GM23338 (cell line): ENCODE results near the gene KCNE1. TPM values are rescaled to one million over a fixed set of nuclear protein-coding genes. Genes with fewer than 3 reads are reported as not detected.
A peak's percentile ranks its signal among the peaks of the same experiment; 100 is the strongest.
"Not testable (repeated sequence)": the region's sequence is repeated elsewhere in the genome, so short reads cannot be mapped to it uniquely, and the experiment has no call there.

Experiments
- ATAC-seq: fragments of 200-7000 bp; cut with Tn5 transposase; 3 replicates; pipeline ENCODE4 v1.9.1; 2020
- DNase-seq: peaks from one replicate; pipeline ENCODE4 v3.0.0-alpha.2; 2015; ENCODE audit warnings: low spot score
- H2AFZ ChIP-seq: fragments of 200-600 bp; sonication (generic); 2 replicates; pipeline ENCODE4 v1.8.0; 2016; ENCODE audit warnings: antibody characterized with exemption, mild to moderate bottlenecking, moderate library complexity
- H3F3A ChIP-seq: fragments of 200-600 bp; sonication (generic); replicated peaks from 2 replicates; pipeline ENCODE4 v1.8.0; 2017; ENCODE audit warnings: antibody characterized with exemption, mixed run types, low read depth
- H3K27ac ChIP-seq: fragments of 200-600 bp; sonication (generic); 2 replicates; pipeline ENCODE4 v1.6.1; 2016; ENCODE audit warnings: low read depth
- H3K27me3 ChIP-seq: fragments of 200-600 bp; sonication (generic); 2 replicates; pipeline ENCODE4 v1.8.0; 2016; ENCODE audit warnings: mild to moderate bottlenecking, mixed run types, moderate library complexity; ENCODE audit not compliant: insufficient read depth
- H3K36me3 ChIP-seq: fragments of 200-600 bp; sonication (generic); 2 replicates; pipeline ENCODE4 v1.8.0; 2016; ENCODE audit warnings: mild to moderate bottlenecking; ENCODE audit not compliant: insufficient read depth
- H3K4me1 ChIP-seq: fragments of 200-600 bp; sonication (generic); 2 replicates; pipeline ENCODE4 v1.8.0; 2016; ENCODE audit warnings: mild to moderate bottlenecking, moderate library complexity; ENCODE audit not compliant: insufficient read depth
- H3K4me2 ChIP-seq: fragments of 200-600 bp; sonication (generic); 2 replicates; pipeline ENCODE4 v1.7.1; 2017; ENCODE audit warnings: mixed run types
- H3K4me3 ChIP-seq: fragments of 200-600 bp; sonication (generic); 2 replicates; pipeline ENCODE4 v1.6.1; 2016; ENCODE audit warnings: mixed run types
- H3K79me2 ChIP-seq: fragments of 200-600 bp; sonication (generic); replicated peaks from 2 replicates; pipeline ENCODE4 v1.8.0; 2017; ENCODE audit warnings: mild to moderate bottlenecking; ENCODE audit not compliant: insufficient read depth
- H3K9me2 ChIP-seq: fragments of 200-600 bp; sonication (generic); 2 replicates; pipeline ENCODE4 v1.8.0; 2017; ENCODE audit not compliant: insufficient read depth
- H4K20me1 ChIP-seq: fragments of 200-600 bp; sonication (generic); replicated peaks from 2 replicates; pipeline ENCODE4 v1.8.0; 2017; ENCODE audit warnings: mild to moderate bottlenecking; ENCODE audit not compliant: insufficient read depth
- H3K27ac Mint-ChIP-seq: 2 replicates; pipeline ENCODE4 v1.8.0; 2020; ENCODE audit warnings: inconsistent platforms, mild to moderate bottlenecking, moderate library complexity, mixed read lengths
- H3K27me3 Mint-ChIP-seq: 3 replicates; pipeline ENCODE4 v1.8.0; 2022; ENCODE audit warnings: low read depth, mild to moderate bottlenecking, moderate library complexity, mixed read lengths, inconsistent platforms; ENCODE audit not compliant: insufficient read depth, poor library complexity
- H3K36me3 Mint-ChIP-seq: 3 replicates; pipeline ENCODE4 v1.8.0; 2021; ENCODE audit warnings: low read depth, mild to moderate bottlenecking, inconsistent platforms, moderate library complexity, mixed read lengths
- H3K4me1 Mint-ChIP-seq: 3 replicates; pipeline ENCODE4 v1.8.0; 2020; ENCODE audit warnings: mild to moderate bottlenecking, inconsistent platforms, mixed read lengths
- H3K4me3 Mint-ChIP-seq: 3 replicates; pipeline ENCODE4 v1.8.0; 2021; ENCODE audit warnings: moderate library complexity, mild to moderate bottlenecking, inconsistent platforms, mixed read lengths
- H3K9me3 Mint-ChIP-seq: 3 replicates; pipeline ENCODE4 v1.8.0; 2020; ENCODE audit warnings: moderate library complexity, mild to moderate bottlenecking, inconsistent platforms, mixed read lengths
- polyA plus RNA-seq: library from polyadenylated mRNA; unstranded; fragments of >200 nt; fragmentation: Nextera tagmentation; extraction: Ambion mirVana; gene quantifications from 2 replicates; pipeline ENCODE4 v1.2.1, GENCODE V29; 2016
- total RNA-seq: library from RNA; depleted of rRNA; stranded (reverse); fragments of >200 nt; shearing (Covaris generic); gene quantifications from 2 replicates; pipeline ENCODE4 v1.2.3, GENCODE V29; 2014

The KCNE1 gene
- total and polyA plus RNA-seq, 2 experiments from 2014 or later, result 0.07 TPM; not detected in 1

GRCh38 chr21:34467333-34467732 lies 44.7 kb downstream of the KCNE1 start:
- not testable (repeated sequence) for H3K27me3 Mint-ChIP-seq, H3K9me3 Mint-ChIP-seq, H3K4me1 ChIP-seq, H3K4me3 Mint-ChIP-seq, H3K27ac Mint-ChIP-seq, DNase-seq, H3K36me3 Mint-ChIP-seq, H4K20me1 ChIP-seq, H3K4me2 ChIP-seq, H3K79me2 ChIP-seq, H3K4me1 Mint-ChIP-seq, H3K4me3 ChIP-seq, H3K27ac ChIP-seq, H3K27me3 ChIP-seq, H3K36me3 ChIP-seq, H3K9me2 ChIP-seq, H2AFZ ChIP-seq, ATAC-seq, H3F3A ChIP-seq

GRCh38 chr21:34459426-34459825 lies 52.6 kb downstream of the KCNE1 start:
- not testable (repeated sequence) for H3K4me1 Mint-ChIP-seq
- peak; percentile 95 for ATAC-seq

GRCh38 chr21:34458266-34458665 lies 53.7 kb downstream of the KCNE1 start:
- not testable (repeated sequence) for H3K9me3 Mint-ChIP-seq, ATAC-seq

More at GRCh38 chr21:34459426-34459825, 52.6 kb downstream of the KCNE1 start:
- H3K4me3 ChIP-seq, H3K9me2 ChIP-seq, H3K36me3 ChIP-seq, H3K36me3 Mint-ChIP-seq, H3K27ac ChIP-seq, H3K4me3 Mint-ChIP-seq, H3K4me2 ChIP-seq, H4K20me1 ChIP-seq, DNase-seq, H3F3A ChIP-seq, H3K79me2 ChIP-seq, H3K4me1 ChIP-seq, H2AFZ ChIP-seq, H3K9me3 Mint-ChIP-seq, H3K27me3 Mint-ChIP-seq, H3K27me3 ChIP-seq, H3K27ac Mint-ChIP-seq: not testable (repeated sequence)

GRCh38 chr21:34456180-34456579 lies 55.8 kb downstream of the KCNE1 start:
- H3K4me1 Mint-ChIP-seq, H3K9me3 Mint-ChIP-seq, H3K27ac Mint-ChIP-seq, H3K36me3 ChIP-seq, DNase-seq, H3K4me1 ChIP-seq, H3K27ac ChIP-seq, H3K4me3 ChIP-seq, H3K79me2 ChIP-seq, H3F3A ChIP-seq, H4K20me1 ChIP-seq, H3K27me3 Mint-ChIP-seq, H3K36me3 Mint-ChIP-seq, H3K4me3 Mint-ChIP-seq, H3K27me3 ChIP-seq, H2AFZ ChIP-seq, ATAC-seq, H3K9me2 ChIP-seq, H3K4me2 ChIP-seq: not testable (repeated sequence)

More at GRCh38 chr21:34458266-34458665, 53.7 kb downstream of the KCNE1 start:
- H3K27ac Mint-ChIP-seq, H3K36me3 ChIP-seq, H3K27me3 Mint-ChIP-seq, H3K79me2 ChIP-seq, H3K9me2 ChIP-seq, H4K20me1 ChIP-seq, DNase-seq, H3K36me3 Mint-ChIP-seq, H3K4me2 ChIP-seq, H3F3A ChIP-seq, H3K4me3 ChIP-seq, H2AFZ ChIP-seq, H3K4me1 ChIP-seq, H3K27ac ChIP-seq, H3K4me3 Mint-ChIP-seq, H3K4me1 Mint-ChIP-seq, H3K27me3 ChIP-seq: not testable (repeated sequence)

- DNase-seq, H3K4me3 ChIP-seq, H3K27ac Mint-ChIP-seq, H3K27me3 ChIP-seq, H3K36me3 Mint-ChIP-seq, H3K36me3 ChIP-seq, H2AFZ ChIP-seq, H3K27ac ChIP-seq, H3F3A ChIP-seq, H3K79me2 ChIP-seq, ATAC-seq, H3K9me3 Mint-ChIP-seq, H3K27me3 Mint-ChIP-seq, H3K4me1 Mint-ChIP-seq, H4K20me1 ChIP-seq, H3K4me3 Mint-ChIP-seq, H3K4me1 ChIP-seq, H3K9me2 ChIP-seq, H3K4me2 ChIP-seq: not testable (repeated sequence)
Measured at GRCh38 chr21:34455628-34456027, 56.4 kb downstream of the KCNE1 start.

- not testable (repeated sequence) for H3K27ac Mint-ChIP-seq, H3F3A ChIP-seq, H3K36me3 Mint-ChIP-seq, H3K4me3 ChIP-seq, H3K9me3 Mint-ChIP-seq, DNase-seq, H3K4me3 Mint-ChIP-seq, H3K27me3 ChIP-seq, H3K4me2 ChIP-seq, H4K20me1 ChIP-seq, H3K27me3 Mint-ChIP-seq, H2AFZ ChIP-seq, H3K27ac ChIP-seq, H3K4me1 ChIP-seq, H3K4me1 Mint-ChIP-seq, H3K79me2 ChIP-seq, H3K36me3 ChIP-seq, ATAC-seq, H3K9me2 ChIP-seq
Measured at GRCh38 chr21:34447018-34447417, 65.0 kb downstream of the KCNE1 start.

- not testable (repeated sequence) for H3K36me3 ChIP-seq, H3K9me2 ChIP-seq, H3K27ac ChIP-seq, H2AFZ ChIP-seq, H3K4me2 ChIP-seq, H3K36me3 Mint-ChIP-seq, H3K4me3 ChIP-seq, DNase-seq, H3K27me3 ChIP-seq, H3K4me1 Mint-ChIP-seq, H4K20me1 ChIP-seq, H3K4me3 Mint-ChIP-seq, H3K4me1 ChIP-seq, H3K27ac Mint-ChIP-seq, H3K79me2 ChIP-seq, H3K27me3 Mint-ChIP-seq, H3F3A ChIP-seq, H3K9me3 Mint-ChIP-seq
- ATAC-seq, result peak; percentile 80
Measured at GRCh38 chr21:34443486-34443885, 68.5 kb downstream of the KCNE1 start.
